ENCODE results near the gene ADGRV1. TPM values are rescaled to one million over a fixed set of nuclear protein-coding genes. Genes with fewer than 3 reads are reported as not detected.
"Not testable (repeated sequence)": the region's sequence is repeated elsewhere in the genome, so short reads cannot be mapped to it uniquely, and the experiment has no call there.

The ADGRV1 gene
- total RNA-seq, 1 donor from 2014 or later = 0.69 TPM

- no peak for DNase-seq (ENCODE audit: low read depth)
- TF ChIP-seq, protein P1, sequence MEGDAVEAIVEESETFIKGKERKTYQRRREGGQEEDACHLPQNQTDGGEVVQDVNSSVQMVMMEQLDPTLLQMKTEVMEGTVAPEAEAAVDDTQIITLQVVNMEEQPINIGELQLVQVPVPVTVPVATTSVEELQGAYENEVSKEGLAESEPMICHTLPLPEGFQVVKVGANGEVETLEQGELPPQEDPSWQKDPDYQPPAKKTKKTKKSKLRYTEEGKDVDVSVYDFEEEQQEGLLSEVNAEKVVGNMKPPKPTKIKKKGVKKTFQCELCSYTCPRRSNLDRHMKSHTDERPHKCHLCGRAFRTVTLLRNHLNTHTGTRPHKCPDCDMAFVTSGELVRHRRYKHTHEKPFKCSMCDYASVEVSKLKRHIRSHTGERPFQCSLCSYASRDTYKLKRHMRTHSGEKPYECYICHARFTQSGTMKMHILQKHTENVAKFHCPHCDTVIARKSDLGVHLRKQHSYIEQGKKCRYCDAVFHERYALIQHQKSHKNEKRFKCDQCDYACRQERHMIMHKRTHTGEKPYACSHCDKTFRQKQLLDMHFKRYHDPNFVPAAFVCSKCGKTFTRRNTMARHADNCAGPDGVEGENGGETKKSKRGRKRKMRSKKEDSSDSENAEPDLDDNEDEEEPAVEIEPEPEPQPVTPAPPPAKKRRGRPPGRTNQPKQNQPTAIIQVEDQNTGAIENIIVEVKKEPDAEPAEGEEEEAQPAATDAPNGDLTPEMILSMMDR (conservative IDR thresholded peaks at IDR 0.05; ENCODE audit: low read depth, low read length) = no peak
- no peak overlapping the region for H3K4me3 ChIP-seq (ENCODE audit: low read depth, low read length)
Measured at GRCh38 chr5:90830058-90830457, 271.5 kb downstream of the ADGRV1 start.

DNA sequence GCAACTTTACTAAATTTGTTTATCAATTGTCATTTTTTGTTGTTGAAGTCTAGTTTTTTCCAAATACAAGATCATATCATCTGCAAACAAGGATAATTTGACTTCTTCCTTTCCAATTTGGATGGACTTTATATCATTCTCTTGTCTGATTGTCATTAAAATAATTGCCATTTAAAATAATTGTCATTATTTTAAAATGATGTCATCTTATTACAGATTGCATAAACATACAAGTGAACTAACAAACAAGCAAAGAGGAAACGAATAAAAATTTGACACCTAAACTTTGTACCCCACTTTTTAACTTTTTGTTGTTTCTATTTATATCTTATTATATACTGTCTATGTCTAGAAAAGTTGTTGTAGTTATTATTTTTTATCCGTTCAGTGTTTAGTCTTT is 275.2 kb downstream of the ADGRV1 start:
- DNase-seq (ENCODE audit: low read depth) = no peak
- H3K4me3 ChIP-seq (ENCODE audit: low read depth, low read length) = no peak overlapping the region
- TF ChIP-seq, protein P1 (conservative IDR thresholded peaks at IDR 0.05; ENCODE audit: low read depth, low read length) = no peak

DNA sequence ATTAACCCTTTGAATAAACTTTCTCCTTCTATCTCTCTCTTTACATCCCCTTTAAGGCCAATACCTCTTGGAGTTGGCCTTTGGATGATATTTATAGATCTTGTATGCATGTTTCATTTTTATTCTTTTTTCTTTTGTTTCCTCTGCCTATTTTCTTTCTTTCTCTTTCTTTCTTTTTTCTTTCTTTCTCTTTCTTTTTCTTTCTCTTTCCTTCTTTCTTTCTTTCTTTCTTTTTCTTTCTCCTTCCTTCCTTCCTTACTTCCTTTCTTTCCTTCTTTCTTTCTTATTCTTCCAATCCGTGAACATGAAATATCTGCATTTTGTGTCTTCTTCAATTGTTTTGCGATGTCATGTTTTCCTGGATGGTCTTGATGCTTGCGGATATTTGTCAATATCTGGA is 276.1 kb downstream of the ADGRV1 start:
- H3K4me3 ChIP-seq (ENCODE audit: low read depth, low read length) = no peak overlapping the region
- no peak for DNase-seq (ENCODE audit: low read depth)
- TF ChIP-seq, protein P1 (conservative IDR thresholded peaks at IDR 0.05; ENCODE audit: low read depth, low read length) = no peak

- TF ChIP-seq, protein P1 (conservative IDR thresholded peaks at IDR 0.05; ENCODE audit: low read depth, low read length) = no peak
- no peak overlapping the region for H3K4me3 ChIP-seq (ENCODE audit: low read depth, low read length)
- DNase-seq (ENCODE audit: low read depth) = no peak
Measured at GRCh38 chr5:90843443-90843842, 284.8 kb downstream of the ADGRV1 start.

DNA sequence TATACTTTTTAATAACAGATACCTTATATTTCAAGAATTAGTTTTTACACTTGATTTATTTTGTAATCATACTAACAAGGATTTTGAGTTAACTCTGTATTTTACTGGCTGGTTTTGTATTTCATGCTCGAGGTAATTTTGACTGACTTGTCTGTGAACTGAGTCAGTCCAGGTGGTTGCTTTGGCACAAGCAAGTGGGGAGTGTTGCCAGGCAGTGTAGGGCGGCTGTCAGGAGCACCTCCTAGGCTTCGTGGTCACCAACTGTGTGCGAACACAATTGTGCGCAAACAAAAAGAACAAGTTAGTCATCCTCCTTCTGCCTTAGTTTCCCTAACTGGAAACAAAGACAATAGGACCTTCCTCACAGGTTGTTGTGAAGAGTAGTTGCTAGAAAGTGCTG is 286.3 kb downstream of the ADGRV1 start:
- TF ChIP-seq, protein P1 (conservative IDR thresholded peaks at IDR 0.05; ENCODE audit: low read depth, low read length) = no peak
- no peak for DNase-seq (ENCODE audit: low read depth)
- no peak overlapping the region for H3K4me3 ChIP-seq (ENCODE audit: low read depth, low read length)

DNA sequence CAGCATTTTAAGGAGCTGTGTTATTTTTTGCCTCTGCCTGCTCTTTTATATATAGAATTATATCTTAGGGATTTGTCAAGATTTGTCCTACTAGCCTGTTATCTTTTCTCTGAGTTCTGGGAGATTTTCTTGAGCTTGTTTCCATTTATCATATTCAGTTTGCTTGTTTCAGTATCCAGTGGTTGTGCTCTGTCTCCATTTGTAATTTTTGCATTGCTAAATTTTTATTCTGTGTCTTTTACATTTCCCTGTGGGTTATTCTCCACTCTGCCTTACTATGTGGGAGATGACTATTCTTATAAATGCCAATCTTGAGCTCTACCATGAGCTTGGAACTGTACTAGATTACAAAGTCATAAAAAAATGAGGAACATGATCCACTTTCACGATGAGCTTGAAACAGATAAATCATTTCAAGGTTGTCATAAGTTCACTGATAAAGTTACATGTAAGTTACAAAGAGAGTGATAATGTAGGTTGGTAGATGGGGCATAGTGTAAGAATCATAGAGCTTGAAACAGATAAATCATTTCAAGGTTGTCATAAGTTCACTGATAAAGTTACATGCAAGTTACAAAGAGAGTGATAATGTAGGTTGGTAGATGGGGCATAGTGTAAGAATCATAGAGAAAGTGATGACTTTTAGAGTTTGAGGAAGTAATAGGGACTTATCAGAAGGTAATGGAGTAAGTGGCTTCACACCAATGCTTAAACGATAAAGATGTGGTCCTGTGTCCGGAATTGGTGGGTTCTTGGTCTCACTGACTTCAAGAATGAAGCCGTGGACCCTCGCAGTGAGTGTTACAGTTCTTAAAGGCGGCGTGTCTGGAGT is 287.3 kb downstream of the ADGRV1 start:
- H3K4me3 ChIP-seq (ENCODE audit: low read depth, low read length) = no peak overlapping the region
- TF ChIP-seq, protein P1 (conservative IDR thresholded peaks at IDR 0.05; ENCODE audit: low read depth, low read length) = no peak

GRCh38 chr5:90847606-90848005 is 289.0 kb downstream of the ADGRV1 start:
- not testable (repeated sequence) for DNase-seq (ENCODE audit: low read depth); H3K4me3 ChIP-seq (ENCODE audit: low read depth, low read length)

More for the DNA sequence above, 287.3 kb downstream of the ADGRV1 start:
- DNase-seq (ENCODE audit: low read depth) = no peak
